Endothelial cell of umbilical vein (primary cell): ENCODE measurements around the gene IWS1. TPM values are rescaled to one million over a fixed set of nuclear protein-coding genes. Genes with fewer than 3 reads are reported as not detected.

ENCODE experiments used
- BruUV-seq: library from RNA; stranded (reverse); fragments of 400-500 nt; replicated peaks from 2 replicates; lab custom pipeline; 2021; lab: Mats Ljungman, UMichigan
- CTCF ChIA-PET: fragments of 300-600, 350-600 bp; sonication (Branson Sonifier 250); formaldehyde crosslinking; loops from one replicate; lab custom pipeline; 2021; ENCODE audit warnings: antibody characterized with exemption, inconsistent platforms; lab: Charles Lee
- POLR2A ChIA-PET: fragments of 300-600, 350-600 bp; sonication (Branson Sonifier 250); formaldehyde crosslinking; loops from one replicate; lab custom pipeline; 2021; ENCODE audit warnings: antibody characterized with exemption, inconsistent platforms; lab: Charles Lee
- DNase-seq: peaks from one replicate; pipeline ENCODE4 v3.0.0-alpha.2; 2011; ENCODE audit warnings: low read depth, low spot score
- FAIRE-seq: peaks from 2 replicates; lab custom pipeline; 2011; peaks lifted over from hg19 to GRCh38; lab: Jason Lieb, UNC
- H2AFZ ChIP-seq: 2 replicates; pipeline ENCODE4 v1.6.0; 2012; ENCODE audit warnings: low read depth, low read length, control low read depth, inconsistent platforms
- H3K27ac ChIP-seq: 2 replicates; pipeline ENCODE4 v1.5.1; 2011; ENCODE audit warnings: low read depth, mild to moderate bottlenecking, control low read depth, low read length, moderate library complexity; ENCODE audit not compliant: insufficient read depth
- H3K27me3 ChIP-seq, 2 experiments: 2 replicates each; pipeline versions ENCODE4 v1.6.0 to v1.6.1; 2011; ENCODE audit warnings: low read length in 2 of 2, mixed read lengths in 1 of 2; ENCODE audit not compliant: control insufficient read depth in 2 of 2, insufficient read depth in 2 of 2
- H3K36me3 ChIP-seq, 2 experiments: 2 replicates in 1 of 2; 3 replicates in 1 of 2; pipeline ENCODE4 v1.5.1; 2011; ENCODE audit warnings: low read length in 2 of 2, mild to moderate bottlenecking in 1 of 2, moderate library complexity in 1 of 2; ENCODE audit not compliant: control insufficient read depth in 2 of 2, insufficient read depth in 2 of 2; ENCODE audit errors: extremely low read depth in 1 of 2
- H3K4me1 ChIP-seq: 3 replicates; pipeline ENCODE4 v1.5.1; 2011; ENCODE audit warnings: mild to moderate bottlenecking, low read length; ENCODE audit not compliant: control insufficient read depth, insufficient read depth; ENCODE audit errors: extremely low read depth
- H3K4me2 ChIP-seq: 2 replicates; pipeline ENCODE4 v1.6.1; 2011; ENCODE audit warnings: low read length, control low read depth, mixed read lengths; ENCODE audit not compliant: insufficient read depth
- H3K4me3 ChIP-seq, 3 experiments: fragments of 200-600 bp in 1 of 3; sonication (generic), shearing (Covaris generic) in 1 of 3; replicated peaks in 1 of 3; 2 replicates each; pipeline ENCODE4 v1.5.1; 2011 to 2016; ENCODE audit warnings: control low read depth in 3 of 3, low read length in 3 of 3, mild to moderate bottlenecking in 2 of 3, inconsistent platforms in 1 of 3, low read depth in 1 of 3, moderate library complexity in 1 of 3; ENCODE audit not compliant: insufficient read depth in 1 of 3
- H3K79me2 ChIP-seq: 2 replicates; pipeline ENCODE4 v1.6.0; 2012; ENCODE audit warnings: low read length, inconsistent platforms; ENCODE audit not compliant: control insufficient read depth, insufficient read depth
- H3K9ac ChIP-seq: replicated peaks from 2 replicates; pipeline ENCODE3; 2011; ENCODE audit warnings: low read length, control low read depth; ENCODE audit not compliant: insufficient read depth; ENCODE audit errors: extremely low read depth
- H3K9me1 ChIP-seq: replicated peaks from 3 replicates; pipeline ENCODE4 v1.6.0; 2011; ENCODE audit warnings: mild to moderate bottlenecking, low read length; ENCODE audit not compliant: control insufficient read depth, insufficient read depth; ENCODE audit errors: extremely low read depth
- H3K9me3 ChIP-seq: replicated peaks from 2 replicates; pipeline ENCODE4 v1.5.1; 2012; ENCODE audit warnings: low read length, inconsistent platforms; ENCODE audit not compliant: control insufficient read depth, insufficient read depth
- H4K20me1 ChIP-seq: replicated peaks from 2 replicates; pipeline ENCODE3; 2011; ENCODE audit warnings: mild to moderate bottlenecking, low read length; ENCODE audit not compliant: control insufficient read depth, insufficient read depth; ENCODE audit errors: extremely low read depth
- CTCF ChIP-seq, 2 donors: IDR thresholded peaks; 1 replicate in 1 of 2; 2 replicates in 1 of 2; pipeline ENCODE4 v1.5.1; 2011; ENCODE audit warnings: low read length in 2 of 2, mild to moderate bottlenecking in 2 of 2, moderate library complexity in 2 of 2, control low read depth in 1 of 2, inconsistent platforms in 1 of 2, low read depth in 1 of 2; ENCODE audit not compliant: insufficient read depth in 1 of 2; ENCODE audit errors: extremely low read depth in 1 of 2
- EZH2 ChIP-seq: IDR thresholded peaks from 2 replicates; pipeline ENCODE4 v1.6.1; 2012; ENCODE audit warnings: borderline replicate concordance, low read depth, mild to moderate bottlenecking, moderate library complexity, low read length, inconsistent platforms; ENCODE audit not compliant: severe bottlenecking
- GATA2 ChIP-seq: IDR thresholded peaks from 2 replicates; pipeline ENCODE4 v1.7.0; 2011; ENCODE audit warnings: low read depth, mild to moderate bottlenecking, moderate library complexity, mixed read lengths, low read length; ENCODE audit not compliant: insufficient read length, insufficient read depth
- JUN ChIP-seq: IDR thresholded peaks from 2 replicates; pipeline ENCODE4 v1.6.1; 2011; ENCODE audit warnings: borderline replicate concordance, low read depth; ENCODE audit not compliant: insufficient read length, insufficient read depth
- MYC ChIP-seq: IDR thresholded peaks from one replicate; pipeline ENCODE4 v1.6.1; 2011; ENCODE audit warnings: mild to moderate bottlenecking, low read depth, low read length
- POLR2A ChIP-seq: IDR thresholded peaks from 2 replicates; pipeline ENCODE4 v1.6.1; 2012; ENCODE audit warnings: low read depth, mild to moderate bottlenecking, control low read depth, low read length
- POLR2AphosphoS5 ChIP-seq: IDR thresholded peaks from 2 replicates; pipeline ENCODE4 v1.6.1; 2012; ENCODE audit warnings: low read depth, mild to moderate bottlenecking, control low read depth, low read length, moderate library complexity; ENCODE audit not compliant: insufficient read depth
- dilution Hi-C: fragments of 300-500 bp; cut with MboI; formaldehyde crosslinking; loops from one replicate; pipeline ENCODE4 v1.15.0; 2019; ENCODE audit warnings: low sequenced_read_pairs; ENCODE audit not compliant: extremely low pct_ligation_motif_present
- intact Hi-C: fragments of 100-400 bp; cut with micrococcal nuclease; formaldehyde crosslinking; loops from one replicate; pipeline ENCODE4 v1.10.0; 2022
- polyA plus RNA-seq, 4 experiments: library from polyadenylated mRNA; depleted of rRNA in 3 of 4; stranded (reverse) in 3 of 4; unstranded in 1 of 4; fragments of >200 nt; gene quantifications; 2 replicates each; pipeline versions ENCODE4 v1.2.1 to v1.2.3, GENCODE V29; 2011 to 2012; ENCODE audit warnings: missing spikeins in 1 of 4
- total RNA-seq: library from RNA; stranded (reverse); gene quantifications from 2 replicates; pipeline ENCODE4 v1.2.3, GENCODE V29; 2021

Gene IWS1
- total and polyA plus RNA-seq, 2 donors (not counting 3 experiments of a cell fraction or from before 2014, with no cell fraction given) = 14.7 to 51.0 TPM

- no peaks in the 10 kb centered on the region for H3K79me2 ChIP-seq
- intact Hi-C loops (no loop called here), dilution Hi-C loops (no loop called here)
- no peak for DNase-seq
- no peak for FAIRE-seq
- H3K9me1 ChIP-seq = no peaks in the 10 kb centered on the region
- no peak overlapping the region for H3K4me2 ChIP-seq
- no peak overlapping the region for H3K4me3 ChIP-seq
- ChIA-PET POLR2A (no interaction called here), CTCF (no interaction called here)
- H4K20me1 ChIP-seq = no peaks in the 10 kb centered on the region
- H3K36me3 ChIP-seq = no peaks in the 10 kb centered on the region
- no peaks in the 10 kb centered on the region for H3K9me3 ChIP-seq
- no peaks in the 10 kb centered on the region for H3K27me3 ChIP-seq
- TF ChIP-seq MYC = no peak
- no peak for TF ChIP-seq GATA2
- TF ChIP-seq CTCF (IDR thresholded peaks at IDR 0.05; ENCODE audit: extremely low read depth in 1 of 2, insufficient read depth in 1 of 2, low read depth in 1 of 2, low read length in 2 of 2) = no peak
- no peak for TF ChIP-seq EZH2
- no peak for TF ChIP-seq POLR2AphosphoS5
- TF ChIP-seq JUN = no peak
- no peak for TF ChIP-seq POLR2A
- no peak overlapping the region for H2AFZ ChIP-seq
- no peak overlapping the region for H3K27ac ChIP-seq
- H3K9ac ChIP-seq = no peak overlapping the region
- H3K4me1 ChIP-seq = no peaks in the 10 kb centered on the region
- no TSS peak for BruUV-seq
Observed at GRCh38 chr2:127439343-127439742, 86.9 kb downstream of the IWS1 start.
